Measurements from ENCODE around the gene NEDD9.

GRCh38 chr6:11192167-11192566, 40.3 kb downstream of the NEDD9 start:
- TF ChIP-seq CHD2 (IDR thresholded peaks at IDR 0.05; ENCODE audit: borderline replicate concordance, low read depth, low read length) (no peak), POLR2AphosphoS5 (IDR thresholded peaks at IDR 0.05; ENCODE audit: low read length) (no peak), ELK1 (IDR thresholded peaks at IDR 0.05; ENCODE audit: low read depth, low read length) (no peak), ZNF384 (IDR thresholded peaks at IDR 0.05; ENCODE audit: borderline replicate concordance, low read depth, low read length) (no peak), RB1 (IDR thresholded peaks at IDR 0.05; ENCODE audit: borderline replicate concordance) (no peak)
- TF ChIP-seq, protein P1, sequence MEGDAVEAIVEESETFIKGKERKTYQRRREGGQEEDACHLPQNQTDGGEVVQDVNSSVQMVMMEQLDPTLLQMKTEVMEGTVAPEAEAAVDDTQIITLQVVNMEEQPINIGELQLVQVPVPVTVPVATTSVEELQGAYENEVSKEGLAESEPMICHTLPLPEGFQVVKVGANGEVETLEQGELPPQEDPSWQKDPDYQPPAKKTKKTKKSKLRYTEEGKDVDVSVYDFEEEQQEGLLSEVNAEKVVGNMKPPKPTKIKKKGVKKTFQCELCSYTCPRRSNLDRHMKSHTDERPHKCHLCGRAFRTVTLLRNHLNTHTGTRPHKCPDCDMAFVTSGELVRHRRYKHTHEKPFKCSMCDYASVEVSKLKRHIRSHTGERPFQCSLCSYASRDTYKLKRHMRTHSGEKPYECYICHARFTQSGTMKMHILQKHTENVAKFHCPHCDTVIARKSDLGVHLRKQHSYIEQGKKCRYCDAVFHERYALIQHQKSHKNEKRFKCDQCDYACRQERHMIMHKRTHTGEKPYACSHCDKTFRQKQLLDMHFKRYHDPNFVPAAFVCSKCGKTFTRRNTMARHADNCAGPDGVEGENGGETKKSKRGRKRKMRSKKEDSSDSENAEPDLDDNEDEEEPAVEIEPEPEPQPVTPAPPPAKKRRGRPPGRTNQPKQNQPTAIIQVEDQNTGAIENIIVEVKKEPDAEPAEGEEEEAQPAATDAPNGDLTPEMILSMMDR (IDR thresholded peaks at IDR 0.05 in 2 of 3, conservative IDR thresholded peaks at IDR 0.05 in 1 of 3; ENCODE audit: control insufficient read depth in 2 of 3, extremely low read depth in 1 of 3, insufficient read depth in 1 of 3, low read depth in 3 of 3, low read length in 3 of 3), result no peak

All from GM12878 (cell line).